ENCODE data around the gene MED7. TPM values are rescaled to one million over a fixed set of nuclear protein-coding genes. Genes with fewer than 3 reads are reported as not detected.

The MED7 gene
- total RNA-seq, 1 experiment from 2014 or later = 24.1 TPM

GRCh38 chr5:157180374-157181264 lies 38.0 kb upstream of the MED7 start, which contains the start of gene ITK:
TSS of gene ITK (plus strand) at chr5:157180840. CDS start at chr5:157180978, 138 bp downstream.
- peaks cover 59% of the 10 kb centered on the region for H3K27me3 Mint-ChIP-seq (ENCODE audit: unreplicated experiment)
- CTCF ChIA-PET = no interaction called here
- H3K36me3 Mint-ChIP-seq (ENCODE audit: insufficient read depth, unreplicated experiment) = no peaks in the 10 kb centered on the region
- DNase-seq = no peak
- no peak within 1 kb of the TSS for H3K4me3 Mint-ChIP-seq (ENCODE audit: low read depth, unreplicated experiment)
- intact Hi-C loops (cut with micrococcal nuclease; ENCODE audit: unreplicated experiment) = no loop called here
- no peaks in the 10 kb centered on the region for H3K9me3 Mint-ChIP-seq (ENCODE audit: low read depth, unreplicated experiment)
- H3K27ac Mint-ChIP-seq (ENCODE audit: unreplicated experiment) = no peak within 1 kb of the TSS
- no peaks in the 10 kb centered on the region for H3K4me1 Mint-ChIP-seq (ENCODE audit: low read depth, unreplicated experiment)
- no TSS peak for BruUV-seq (replicated peaks)
- TF ChIP-seq CTCF (IDR thresholded peaks at IDR 0.05; ENCODE audit: unreplicated experiment) = no peak

GRCh38 chr5:157178966-157179365 lies 36.3 kb upstream of the MED7 start:
- H3K4me1 Mint-ChIP-seq (ENCODE audit: low read depth, unreplicated experiment) = no peaks in the 10 kb centered on the region
- no peaks in the 10 kb centered on the region for H3K36me3 Mint-ChIP-seq (ENCODE audit: insufficient read depth, unreplicated experiment)
- no peak for DNase-seq
- no TSS peak for BruUV-seq (replicated peaks)
- no peak overlapping the region for H3K4me3 Mint-ChIP-seq (ENCODE audit: low read depth, unreplicated experiment)
- no peak for TF ChIP-seq CTCF (IDR thresholded peaks at IDR 0.05; ENCODE audit: unreplicated experiment)
- CTCF ChIA-PET = no interaction called here
- no peaks in the 10 kb centered on the region for H3K9me3 Mint-ChIP-seq (ENCODE audit: low read depth, unreplicated experiment)
- H3K27ac Mint-ChIP-seq (ENCODE audit: unreplicated experiment) = no peak overlapping the region
- intact Hi-C loops (cut with micrococcal nuclease; ENCODE audit: unreplicated experiment) = no loop called here
- H3K27me3 Mint-ChIP-seq (ENCODE audit: unreplicated experiment) = peaks cover 56% of the 10 kb centered on the region

- intact Hi-C loops (cut with micrococcal nuclease; ENCODE audit: unreplicated experiment) = no loop called here
- Mint-ChIP-seq H3K27ac (ENCODE audit: unreplicated experiment) (peak overlapping the region; percentile 7), H3K27me3 (ENCODE audit: unreplicated experiment) (peaks cover 50% of the 10 kb centered on the region), H3K4me3 (ENCODE audit: low read depth, unreplicated experiment) (no peak overlapping the region), H3K36me3 (ENCODE audit: insufficient read depth, unreplicated experiment) (no peaks in the 10 kb centered on the region), H3K4me1 (ENCODE audit: low read depth, unreplicated experiment) (no peaks in the 10 kb centered on the region), H3K9me3 (ENCODE audit: low read depth, unreplicated experiment) (no peaks in the 10 kb centered on the region)
- no peak for TF ChIP-seq CTCF (IDR thresholded peaks at IDR 0.05; ENCODE audit: unreplicated experiment)
- CTCF ChIA-PET = no interaction called here
- DNase-seq = no peak
- no TSS peak for BruUV-seq (replicated peaks)
These were observed 35.3 kb upstream of the MED7 start for GRCh38 chr5:157177953-157178352.

- CTCF ChIA-PET = no interaction called here
- DNase-seq = no peak
- Mint-ChIP-seq H3K4me1 (ENCODE audit: low read depth, unreplicated experiment) (no peaks in the 10 kb centered on the region), H3K36me3 (ENCODE audit: insufficient read depth, unreplicated experiment) (no peaks in the 10 kb centered on the region), H3K9me3 (ENCODE audit: low read depth, unreplicated experiment) (no peaks in the 10 kb centered on the region), H3K4me3 (ENCODE audit: low read depth, unreplicated experiment) (no peak overlapping the region), H3K27me3 (ENCODE audit: unreplicated experiment) (peaks cover 30% of the 10 kb centered on the region), H3K27ac (ENCODE audit: unreplicated experiment) (no peak overlapping the region)
- intact Hi-C loops (cut with micrococcal nuclease; ENCODE audit: unreplicated experiment) = no loop called here
- no TSS peak for BruUV-seq (replicated peaks)
- no peak for TF ChIP-seq CTCF (IDR thresholded peaks at IDR 0.05; ENCODE audit: unreplicated experiment)
These were observed 32.5 kb upstream of the MED7 start for GRCh38 chr5:157175071-157175612.
